ENCODE results near the gene CHST3.

DNA sequence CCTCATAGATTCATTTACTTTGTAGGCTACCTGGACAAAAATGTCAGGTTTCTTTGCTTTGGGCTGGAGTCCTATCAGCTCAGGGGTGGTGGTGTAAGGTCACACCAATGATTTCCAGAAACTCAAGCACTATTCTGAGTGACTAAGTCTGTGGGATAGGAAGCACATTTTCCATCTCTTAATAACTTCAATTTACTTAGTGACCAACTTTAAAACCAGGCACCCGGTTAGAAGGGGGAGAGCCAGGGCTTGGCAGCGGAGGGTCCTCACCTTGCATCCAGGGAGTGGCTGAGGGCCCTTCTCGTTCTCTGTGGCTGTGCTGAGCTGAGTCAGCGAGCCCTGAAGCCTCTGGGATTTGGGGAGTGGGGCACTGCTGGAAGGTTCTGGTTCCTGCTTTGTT, 6.7 kb downstream of the CHST3 start:
- no peak for TF ChIP-seq POLR2A (IDR thresholded peaks at IDR 0.05)
- TF ChIP-seq, protein P1, sequence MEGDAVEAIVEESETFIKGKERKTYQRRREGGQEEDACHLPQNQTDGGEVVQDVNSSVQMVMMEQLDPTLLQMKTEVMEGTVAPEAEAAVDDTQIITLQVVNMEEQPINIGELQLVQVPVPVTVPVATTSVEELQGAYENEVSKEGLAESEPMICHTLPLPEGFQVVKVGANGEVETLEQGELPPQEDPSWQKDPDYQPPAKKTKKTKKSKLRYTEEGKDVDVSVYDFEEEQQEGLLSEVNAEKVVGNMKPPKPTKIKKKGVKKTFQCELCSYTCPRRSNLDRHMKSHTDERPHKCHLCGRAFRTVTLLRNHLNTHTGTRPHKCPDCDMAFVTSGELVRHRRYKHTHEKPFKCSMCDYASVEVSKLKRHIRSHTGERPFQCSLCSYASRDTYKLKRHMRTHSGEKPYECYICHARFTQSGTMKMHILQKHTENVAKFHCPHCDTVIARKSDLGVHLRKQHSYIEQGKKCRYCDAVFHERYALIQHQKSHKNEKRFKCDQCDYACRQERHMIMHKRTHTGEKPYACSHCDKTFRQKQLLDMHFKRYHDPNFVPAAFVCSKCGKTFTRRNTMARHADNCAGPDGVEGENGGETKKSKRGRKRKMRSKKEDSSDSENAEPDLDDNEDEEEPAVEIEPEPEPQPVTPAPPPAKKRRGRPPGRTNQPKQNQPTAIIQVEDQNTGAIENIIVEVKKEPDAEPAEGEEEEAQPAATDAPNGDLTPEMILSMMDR (IDR thresholded peaks at IDR 0.05) = no peak

All from heart left ventricle (tissue), 13 donors.